LNCAP (cell line): Measurements from ENCODE around the gene PLPP4.

ENCODE experiments used
- TF ChIP-seq, protein P1 (sequence below): fragments of 450-650 bp; IDR thresholded peaks from 2 replicates; pipeline ENCODE4 v1.5.1; 2017; ENCODE audit warnings: mild to moderate bottlenecking

Gene PLPP4

DNA sequence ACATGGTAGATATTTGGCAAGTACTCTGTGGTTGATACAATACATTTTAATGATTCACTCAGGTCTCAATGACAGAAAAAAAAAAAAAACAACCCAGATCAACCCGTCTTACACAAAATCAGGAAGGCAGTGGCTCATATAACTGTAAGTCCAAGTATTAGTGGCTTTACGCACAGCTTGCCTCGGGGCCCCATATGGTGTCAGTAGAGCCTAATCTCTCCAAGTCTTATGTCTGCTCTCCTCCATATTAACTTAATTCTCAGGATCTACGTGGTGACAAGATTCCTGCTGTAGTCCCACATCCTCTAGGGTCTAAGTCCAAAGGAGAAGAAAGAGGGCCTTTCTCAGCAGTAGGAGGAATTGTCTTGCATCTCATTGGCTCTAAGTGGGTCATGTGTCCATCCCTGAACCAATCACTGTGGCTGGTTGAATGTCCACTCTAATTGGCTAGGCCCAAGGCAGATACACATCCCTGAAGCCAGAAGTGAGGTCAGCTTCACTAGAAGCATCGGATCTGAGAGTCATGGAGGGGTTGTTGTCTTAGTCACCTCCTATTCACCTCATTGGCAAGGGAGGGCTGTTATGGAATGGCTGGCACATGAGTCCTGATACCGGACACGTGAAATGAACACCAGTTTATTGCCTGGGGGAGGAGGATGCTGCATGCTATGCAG, 20.5 kb upstream of the PLPP4 start:
- TF ChIP-seq, protein P1, sequence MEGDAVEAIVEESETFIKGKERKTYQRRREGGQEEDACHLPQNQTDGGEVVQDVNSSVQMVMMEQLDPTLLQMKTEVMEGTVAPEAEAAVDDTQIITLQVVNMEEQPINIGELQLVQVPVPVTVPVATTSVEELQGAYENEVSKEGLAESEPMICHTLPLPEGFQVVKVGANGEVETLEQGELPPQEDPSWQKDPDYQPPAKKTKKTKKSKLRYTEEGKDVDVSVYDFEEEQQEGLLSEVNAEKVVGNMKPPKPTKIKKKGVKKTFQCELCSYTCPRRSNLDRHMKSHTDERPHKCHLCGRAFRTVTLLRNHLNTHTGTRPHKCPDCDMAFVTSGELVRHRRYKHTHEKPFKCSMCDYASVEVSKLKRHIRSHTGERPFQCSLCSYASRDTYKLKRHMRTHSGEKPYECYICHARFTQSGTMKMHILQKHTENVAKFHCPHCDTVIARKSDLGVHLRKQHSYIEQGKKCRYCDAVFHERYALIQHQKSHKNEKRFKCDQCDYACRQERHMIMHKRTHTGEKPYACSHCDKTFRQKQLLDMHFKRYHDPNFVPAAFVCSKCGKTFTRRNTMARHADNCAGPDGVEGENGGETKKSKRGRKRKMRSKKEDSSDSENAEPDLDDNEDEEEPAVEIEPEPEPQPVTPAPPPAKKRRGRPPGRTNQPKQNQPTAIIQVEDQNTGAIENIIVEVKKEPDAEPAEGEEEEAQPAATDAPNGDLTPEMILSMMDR: no peak

DNA sequence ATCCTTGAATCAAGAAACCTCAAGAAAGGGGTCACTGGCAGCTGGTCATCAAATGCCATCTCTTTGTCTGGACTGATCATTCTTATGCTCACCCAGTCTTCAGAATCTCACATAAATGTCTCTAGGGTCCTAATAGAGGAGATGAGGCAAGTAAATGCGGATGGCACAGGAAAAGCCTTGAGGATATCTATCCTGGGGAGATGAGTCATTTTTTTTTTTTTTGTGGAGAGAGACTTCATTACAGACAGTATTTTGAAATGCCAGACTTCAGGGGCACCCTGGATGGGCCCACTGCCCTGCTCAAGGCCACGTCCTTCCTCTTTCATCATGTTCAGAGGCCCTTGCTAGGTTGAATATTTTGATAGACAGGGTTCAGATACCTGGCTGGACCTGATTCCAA, 19.5 kb upstream of the PLPP4 start:
- TF ChIP-seq, protein P1: no peak

DNA sequence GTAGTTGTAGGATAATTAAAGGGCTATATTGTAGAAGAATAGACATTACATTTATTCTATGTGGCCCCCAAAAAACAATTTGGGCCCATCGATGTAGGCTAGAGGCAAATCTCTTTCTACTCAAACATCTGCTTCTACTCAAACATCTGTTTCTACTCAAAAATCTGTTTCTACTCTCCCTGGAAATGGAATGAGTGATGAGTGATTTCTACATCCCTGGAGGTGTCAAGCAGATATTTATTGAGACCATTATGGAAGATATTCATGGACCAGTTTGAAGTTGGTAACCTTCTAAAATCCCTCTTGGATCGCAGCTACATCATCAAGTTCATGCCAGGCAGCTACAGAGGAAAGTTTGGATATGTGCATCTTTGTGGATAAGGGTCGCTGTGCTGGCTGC, 5.1 kb upstream of the PLPP4 start:
- TF ChIP-seq, protein P1: no peak

DNA sequence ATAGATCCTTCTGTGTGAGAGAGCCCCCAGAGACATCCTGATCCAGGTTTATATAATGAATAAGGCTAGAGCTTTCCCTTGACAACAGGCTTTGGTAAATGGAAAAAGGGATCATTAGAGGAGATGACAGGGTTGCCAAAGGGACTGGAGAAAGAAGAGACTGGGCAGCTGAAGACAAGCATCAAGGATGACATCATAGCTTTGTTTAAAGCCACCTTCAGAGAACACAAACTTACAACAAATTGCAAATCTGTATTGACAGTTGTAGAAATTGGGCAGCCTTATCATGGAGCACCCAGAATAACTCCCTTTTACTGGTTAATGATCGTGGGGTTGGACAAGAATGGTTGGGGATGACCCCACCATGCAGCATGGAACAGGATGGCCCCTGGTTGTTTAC, 3.7 kb upstream of the PLPP4 start:
- TF ChIP-seq, protein P1: no peak

DNA sequence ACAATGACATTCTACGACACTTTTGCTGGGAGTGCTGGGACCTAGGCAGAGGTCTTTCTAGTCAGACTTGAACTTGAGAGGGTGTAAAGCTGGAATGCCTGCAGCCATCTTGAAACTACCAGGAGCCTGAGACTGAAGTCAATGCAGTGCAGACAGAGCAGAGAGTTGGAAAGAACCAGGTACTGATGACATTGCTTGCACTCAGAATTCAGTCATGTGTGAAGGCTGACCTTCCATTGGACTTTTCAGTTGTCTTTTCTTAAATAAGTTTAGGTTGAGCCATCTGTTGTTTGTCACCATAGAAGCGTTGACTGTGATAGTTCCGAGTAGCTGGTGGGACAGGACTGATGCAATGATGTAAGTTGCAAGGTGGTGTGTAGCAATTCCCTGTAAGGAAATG, 3.1 kb upstream of the PLPP4 start:
- TF ChIP-seq, protein P1: no peak

DNA sequence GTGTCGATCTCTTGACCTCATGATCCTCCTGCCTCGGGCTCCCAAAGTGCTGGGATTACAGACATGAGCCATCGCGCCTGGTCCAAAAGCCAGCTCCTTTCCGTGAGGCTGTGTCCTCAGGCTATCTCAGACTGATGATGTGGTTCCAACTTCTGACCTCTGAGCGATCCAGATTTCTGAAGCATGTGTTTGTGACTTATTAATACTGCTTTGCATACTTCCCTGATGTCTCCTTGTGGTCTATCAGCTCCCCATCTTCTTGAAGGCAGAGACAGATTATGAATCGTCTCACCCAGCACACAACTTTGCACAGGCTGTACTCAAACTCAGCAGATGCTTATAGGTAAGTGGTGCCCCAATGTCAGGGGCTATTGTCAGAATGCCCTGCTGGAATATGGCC, 2.0 kb upstream of the PLPP4 start:
- TF ChIP-seq, protein P1: no peak

DNA sequence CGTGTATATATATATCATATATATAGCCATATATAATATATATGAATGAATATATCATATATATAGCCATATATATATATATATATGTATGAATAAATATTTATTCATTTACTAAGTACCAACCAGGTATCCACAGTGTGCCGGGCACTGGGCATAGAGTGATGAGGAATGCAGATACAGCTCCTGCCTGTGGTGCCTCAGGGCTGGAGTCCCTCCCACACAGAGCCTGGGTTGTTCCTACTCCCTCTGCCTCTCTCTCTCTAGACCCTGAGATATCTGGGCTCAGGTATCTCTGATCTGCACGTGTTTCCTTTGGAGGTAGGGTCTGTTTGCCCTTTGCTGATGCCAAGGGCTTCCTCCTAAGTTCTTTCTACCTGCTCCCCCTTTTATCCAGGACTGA, 1.4 kb upstream of the PLPP4 start:
- TF ChIP-seq, protein P1: no peak

DNA sequence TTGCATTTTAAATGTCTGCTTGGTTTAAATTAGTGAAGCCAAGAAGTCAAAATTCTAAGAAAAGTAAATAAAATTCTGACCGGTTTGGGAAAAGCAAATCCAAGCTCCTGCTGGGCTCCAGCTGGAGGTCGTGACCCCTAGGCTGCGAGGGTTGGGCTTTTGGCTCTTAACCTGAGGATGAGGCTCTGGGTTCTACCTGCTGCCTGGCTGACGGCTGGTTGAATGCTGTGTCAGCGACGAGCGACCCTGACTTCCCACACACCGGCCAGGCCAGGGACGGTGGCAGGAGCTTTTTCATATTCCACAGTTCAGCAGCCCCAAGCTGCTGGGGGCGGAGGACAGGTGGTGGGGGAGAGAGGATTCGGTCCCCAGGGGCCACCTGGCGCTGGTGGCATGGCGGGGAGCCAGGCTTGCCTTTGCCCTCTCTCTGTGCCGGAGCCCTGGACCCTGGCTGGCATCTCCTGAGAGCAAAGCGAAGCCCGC, 843 bp upstream of the PLPP4 start:
- TF ChIP-seq, protein P1: no peak
